B cell (primary cell): ENCODE data around the gene PGGHG. TPM values are rescaled to one million over a fixed set of nuclear protein-coding genes. Genes with fewer than 3 reads are reported as not detected.
A peak's percentile ranks its signal among the peaks of the same experiment; 100 is the strongest.
"Not testable (repeated sequence)": the region's sequence is repeated elsewhere in the genome, so short reads cannot be mapped to it uniquely, and the experiment has no call there.

ENCODE experiments used
- ATAC-seq: fragments of 200-7000 bp; cut with Tn5 transposase; one replicate; pipeline ENCODE4 v1.10.0; 2021; ENCODE audit warnings: low read depth, mild to moderate bottlenecking, moderate number of reproducible peaks, moderate library complexity
- CTCF ChIA-PET: fragments of 350-600 bp; sonication (Branson Sonifier 250); formaldehyde crosslinking; loops from one replicate; lab custom pipeline; 2021; ENCODE audit warnings: antibody characterized with exemption, inconsistent platforms; lab: Charles Lee
- POLR2A ChIA-PET: fragments of 350-600 bp; sonication (Branson Sonifier 250); formaldehyde crosslinking; loops from one replicate; lab custom pipeline; 2021; ENCODE audit warnings: antibody characterized with exemption; lab: Charles Lee
- DNase-seq: peaks from one replicate; pipeline ENCODE4 v3.0.0; 2013
- H2AFZ ChIP-seq: 2 replicates; pipeline ENCODE4 v1.6.1; 2012; ENCODE audit warnings: mild to moderate bottlenecking, low read depth, low read length; ENCODE audit not compliant: insufficient read depth, poor library complexity, severe bottlenecking
- H3K27ac ChIP-seq, 2 donors: 1 replicate in 1 of 2; 2 replicates in 1 of 2; pipeline ENCODE4 v1.5.1; 2012 to 2013; ENCODE audit warnings: low read length in 2 of 2, mild to moderate bottlenecking in 2 of 2, moderate library complexity in 1 of 2
- H3K27me3 ChIP-seq, 4 experiments: fragments of 200-600 bp in 1 of 4; sonication (generic) in 1 of 4; replicated peaks in 1 of 4; 1 replicate in 2 of 4; 2 replicates in 2 of 4; pipeline versions ENCODE4 v1.6.1 to v1.7.0; 2013 to 2016; ENCODE audit warnings: low read length in 3 of 4, mild to moderate bottlenecking in 2 of 4, mixed read lengths in 1 of 4, moderate library complexity in 1 of 4; ENCODE audit not compliant: insufficient read depth in 4 of 4, control insufficient read depth in 3 of 4; ENCODE audit errors: control extremely low read depth in 1 of 4
- H3K36me3 ChIP-seq, 2 experiments: replicated peaks in 1 of 2; 1 replicate in 1 of 2; 2 replicates in 1 of 2; pipeline versions ENCODE4 v1.6.1 to v1.7.1; 2013; ENCODE audit warnings: low read length in 1 of 2; ENCODE audit not compliant: insufficient read depth in 2 of 2, control insufficient read depth in 1 of 2; ENCODE audit errors: control extremely low read depth in 1 of 2, extremely low read depth in 1 of 2
- H3K4me1 ChIP-seq, 2 donors: fragments of 200-600 bp in 1 of 2; sonication (generic) in 1 of 2; 1 replicate in 1 of 2; 2 replicates in 1 of 2; pipeline versions ENCODE4 v1.5.1 to v1.6.1; 2013 to 2017; ENCODE audit warnings: low read length in 2 of 2; ENCODE audit not compliant: control insufficient read depth in 2 of 2, insufficient read depth in 2 of 2
- H3K4me2 ChIP-seq: replicated peaks from 2 replicates; pipeline ENCODE3; 2012; ENCODE audit warnings: mild to moderate bottlenecking, low read depth, low read length; ENCODE audit not compliant: poor library complexity, severe bottlenecking
- H3K4me3 ChIP-seq, 5 experiments: fragments of 200-600 bp in 1 of 5; sonication (generic) in 1 of 5; 1 replicate in 3 of 5; 2 replicates in 2 of 5; pipeline versions ENCODE4 v1.5.1 to v1.7.0; 2011 to 2016; ENCODE audit warnings: low read length in 4 of 5, mild to moderate bottlenecking in 4 of 5, low read depth in 2 of 5, control low read depth in 1 of 5, moderate library complexity in 1 of 5; ENCODE audit not compliant: insufficient read depth in 1 of 5; ENCODE audit errors: control extremely low read depth in 1 of 5, extremely low read depth in 1 of 5
- H3K79me2 ChIP-seq: fragments of 200-600 bp; sonication (generic); one replicate; pipeline ENCODE4 v1.6.0; 2016; ENCODE audit warnings: low read length; ENCODE audit not compliant: control insufficient read depth, insufficient read depth
- H3K9ac ChIP-seq: fragments of 200-600 bp; sonication (generic); 2 replicates; pipeline ENCODE4 v1.6.1; 2017; ENCODE audit warnings: mild to moderate bottlenecking, low read length, moderate library complexity
- H3K9me3 ChIP-seq, 3 donors: one replicate each; pipeline versions ENCODE4 v1.6.1 to v1.7.1; 2013; ENCODE audit warnings: low read length in 2 of 3; ENCODE audit not compliant: control insufficient read depth in 2 of 3, insufficient read depth in 1 of 3; ENCODE audit errors: control extremely low read depth in 1 of 3
- H4K20me1 ChIP-seq: 2 replicates; pipeline ENCODE4 v1.6.0; 2012; ENCODE audit warnings: mild to moderate bottlenecking, low read length; ENCODE audit not compliant: insufficient read depth, control insufficient read depth, poor library complexity, severe bottlenecking
- H3K27ac Mint-ChIP-seq: one replicate; pipeline ENCODE4 v1.8.0; 2021; ENCODE audit warnings: mixed read lengths
- H3K27me3 Mint-ChIP-seq: one replicate; pipeline ENCODE4 v1.8.0; 2021; ENCODE audit warnings: mixed read lengths
- H3K4me1 Mint-ChIP-seq: one replicate; pipeline ENCODE4 v1.8.0; 2021; ENCODE audit warnings: mixed read lengths
- H3K4me3 Mint-ChIP-seq: one replicate; pipeline ENCODE4 v1.8.0; 2021; ENCODE audit warnings: mixed read lengths
- H3K9me3 Mint-ChIP-seq: one replicate; pipeline ENCODE4 v1.8.0; 2022; ENCODE audit warnings: mixed read lengths; ENCODE audit not compliant: insufficient read depth
- CTCF ChIP-seq: fragments of 200-600 bp; IDR thresholded peaks from one replicate; pipeline ENCODE4 v1.8.0; 2022; ENCODE audit warnings: antibody characterized with exemption, mild to moderate bottlenecking
- EZH2 ChIP-seq: IDR thresholded peaks from 2 replicates; pipeline ENCODE4 v1.6.1; 2012; ENCODE audit warnings: borderline replicate concordance, low read depth, mild to moderate bottlenecking, moderate library complexity, low read length; ENCODE audit not compliant: insufficient read depth, poor library complexity, severe bottlenecking
- WGBS: methylation state at CpG from one replicate; pipeline ENCODE4 v1.1.5; 2013; ENCODE audit warnings: missing lambda C conversion rate; ENCODE audit not compliant: insufficient coverage; 5-methylcytosine and 5-hydroxymethylcytosine counted together
- intact Hi-C: fragments of 100-400 bp; cut with micrococcal nuclease; formaldehyde crosslinking; loops from one replicate; pipeline ENCODE4 v1.10.0; 2022
- polyA plus RNA-seq: library from polyadenylated mRNA; depleted of rRNA; stranded (reverse); fragments of >200 nt; gene quantifications from 2 replicates; pipeline ENCODE4 v1.2.3, GENCODE V29; 2012
- total RNA-seq, 2 donors: library from RNA; stranded (reverse); fragments of 120-200 nt in 1 of 2; gene quantifications; 1 replicate in 1 of 2; 2 replicates in 1 of 2; pipeline versions ENCODE4 v1.2.3 to v1.2.4, GENCODE V29; 2013 to 2022

PGGHG gene
- total and polyA plus RNA-seq, 2 donors (not counting 1 experiment from before 2014, with no cell fraction given) = 159 to 264 TPM

- H3K9me3 Mint-ChIP-seq, H3K9ac ChIP-seq, H3K27me3 ChIP-seq, H3K4me3 ChIP-seq, H4K20me1 ChIP-seq, ATAC-seq, H2AFZ ChIP-seq, H3K36me3 ChIP-seq, intact Hi-C loops, POLR2A ChIA-PET, H3K27ac ChIP-seq, DNase-seq, H3K9me3 ChIP-seq, H3K27me3 Mint-ChIP-seq: not testable (repeated sequence)
- Mint-ChIP-seq H3K4me1 (peaks cover 37% of the 10 kb centered on the region), H3K27ac (peak overlapping the region; percentile 67), H3K4me3 (peak overlapping the region; percentile 83)
- Histone ChIP-seq H3K4me1 (peaks cover 21 to 42% of the 10 kb centered on the region in 2 donors), H3K4me2 (peak overlapping the region; percentile 57), H3K79me2 (peaks cover 11% of the 10 kb centered on the region)
- CTCF ChIA-PET = interaction anchor here (1.1 to 1.4 kb wide), 2 partner anchors 13 to 69 kb away, joined by 3 to 4 read pairs; partner anchors contain the start of gene IFITM2
- WGBS = 60% methylated on average over 1 of the region's 10 CpGs
Observed at GRCh38 chr11:319888-320273, 31.0 kb downstream of the PGGHG start.

- H3K9ac ChIP-seq = no peak overlapping the region
- H3K4me2 ChIP-seq = no peak overlapping the region
- H3K9me3 ChIP-seq = no peaks in the 10 kb centered on the region
- H3K4me3 ChIP-seq = no peak overlapping the region
- H3K36me3 ChIP-seq = no peaks in the 10 kb centered on the region
- DNase-seq (no peak), ATAC-seq (no peak)
- H4K20me1 ChIP-seq = no peaks in the 10 kb centered on the region
- WGBS = 75% methylated on average over 7 of the region's 11 CpGs
- no peak overlapping the region for H3K27ac ChIP-seq
- CTCF ChIA-PET = interaction anchor here (1.9 to 2.3 kb wide), 2 partner anchors 12 to 18 kb away, joined by 6 read pairs; no protein-coding TSS in a partner anchor
- H3K27ac Mint-ChIP-seq = no peak overlapping the region
- H3K27me3 Mint-ChIP-seq = peaks cover 4% of the 10 kb centered on the region
- peaks cover 35 to 49% of the 10 kb centered on the region in 2 donors for H3K4me1 ChIP-seq
- POLR2A ChIA-PET = no interaction called here
- H2AFZ ChIP-seq = no peak overlapping the region
- intact Hi-C loops = no loop called here
- H3K4me1 Mint-ChIP-seq = peaks cover 48% of the 10 kb centered on the region
- no peak overlapping the region for H3K4me3 Mint-ChIP-seq
- H3K79me2 ChIP-seq = peaks cover 3% of the 10 kb centered on the region
- no peaks in the 10 kb centered on the region for H3K27me3 ChIP-seq
- H3K9me3 Mint-ChIP-seq = no peaks in the 10 kb centered on the region
- TF ChIP-seq EZH2 (no peak), CTCF (no peak)
Observed at GRCh38 chr11:324156-324555, 35.2 kb downstream of the PGGHG start.

- H3K4me1 Mint-ChIP-seq = peaks cover 50% of the 10 kb centered on the region
Observed at GRCh38 chr11:324593-325517, 35.9 kb downstream of the PGGHG start.

More at GRCh38 chr11:324593-325517, 35.9 kb downstream of the PGGHG start:
- H3K27ac ChIP-seq, H3K4me2 ChIP-seq, H2AFZ ChIP-seq, ATAC-seq, H4K20me1 ChIP-seq, DNase-seq, H3K4me3 ChIP-seq, H3K27me3 Mint-ChIP-seq, H3K9ac ChIP-seq, POLR2A ChIA-PET, H3K27me3 ChIP-seq, H3K9me3 Mint-ChIP-seq, H3K9me3 ChIP-seq, intact Hi-C loops, H3K79me2 ChIP-seq, H3K36me3 ChIP-seq: not testable (repeated sequence)
- Mint-ChIP-seq H3K4me3 (peak overlapping the region; percentile 16), H3K27ac (peak overlapping the region; percentile 76)
- CTCF ChIA-PET = interaction anchor here (1.0 to 2.3 kb wide), 4 partner anchors 13 to 74 kb away, joined by 3 to 6 read pairs (median 4); no protein-coding TSS in a partner anchor
- peaks cover 29 to 43% of the 10 kb centered on the region in 2 donors for H3K4me1 ChIP-seq
- WGBS = 77% methylated on average over 13 of the region's 34 CpGs
